HG03354 (cell line): ENCODE measurements around the gene CCSER1.
A peak's percentile ranks its signal among the peaks of the same experiment; 100 is the strongest.

Experiments used
- ATAC-seq: cut with Tn5 transposase; IDR thresholded peaks from one replicate; pipeline ENCODE4 v1.9.1; 2021; ENCODE audit warnings: mild to moderate bottlenecking; ENCODE audit not compliant: unreplicated experiment, poor library complexity, severe bottlenecking

Gene CCSER1

DNA sequence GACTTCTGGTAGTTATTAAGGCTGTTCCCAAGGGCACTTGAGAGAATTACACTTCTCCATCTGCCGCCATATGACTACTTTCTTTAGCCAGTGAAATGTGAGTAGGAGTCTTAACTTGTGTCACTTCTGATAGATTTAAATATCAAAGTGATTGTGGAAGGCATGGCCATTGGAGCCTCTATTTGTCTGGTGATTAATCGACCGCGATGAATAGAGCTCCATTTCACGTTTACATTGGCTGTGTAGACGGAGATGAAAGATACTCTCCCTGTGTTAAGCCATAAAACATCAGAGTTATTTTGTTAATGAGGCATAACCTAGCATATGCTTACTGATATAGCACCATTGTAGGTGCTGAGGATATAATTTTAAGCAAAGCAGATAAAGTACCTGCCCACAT, 852.4 kb downstream of the CCSER1 start:
- no peak for ATAC-seq

DNA sequence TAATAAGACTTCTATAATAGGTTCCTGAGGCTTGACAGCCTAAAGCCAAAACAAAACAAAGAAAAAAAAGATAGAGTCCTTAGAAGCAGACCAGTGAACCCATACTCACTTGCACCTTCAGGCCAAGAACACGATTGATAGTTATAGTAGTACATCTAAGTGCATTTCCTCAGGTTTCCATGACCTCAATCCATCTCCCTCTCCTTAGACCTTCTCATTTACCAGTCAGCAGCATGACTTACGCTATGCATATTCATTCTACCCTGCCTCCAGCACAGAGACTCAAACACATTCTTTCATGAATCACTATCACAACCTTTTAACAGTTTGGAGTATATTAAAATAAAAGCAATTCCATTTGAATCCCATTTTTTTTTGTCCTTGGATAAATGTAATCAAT, 855.6 kb downstream of the CCSER1 start:
- ATAC-seq: no peak

- no peak for ATAC-seq
Observed at GRCh38 chr4:90990284-90990683, 863.1 kb downstream of the CCSER1 start.

DNA sequence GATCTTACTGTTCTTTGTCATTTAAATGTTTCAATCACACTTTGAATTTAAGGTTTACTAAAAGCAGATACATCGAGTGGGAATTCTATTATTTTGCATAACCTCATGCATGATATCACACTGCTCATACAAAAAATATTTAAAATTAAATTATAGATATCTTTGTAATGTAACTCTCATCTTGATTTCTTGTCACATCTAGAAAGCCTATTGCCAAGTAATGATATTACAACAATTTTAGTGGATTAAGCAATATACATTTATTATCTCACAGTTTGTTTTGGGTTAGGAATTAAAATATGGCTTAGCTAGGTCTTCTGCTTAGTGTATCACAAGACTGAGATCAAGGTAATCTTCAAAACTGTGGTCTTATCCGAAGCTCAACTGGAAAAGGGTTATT, 865.0 kb downstream of the CCSER1 start:
- no peak for ATAC-seq

- no peak for ATAC-seq
Observed at GRCh38 chr4:90994851-90995574, 867.8 kb downstream of the CCSER1 start.

- ATAC-seq: no peak
Observed at GRCh38 chr4:90995996-90996395, 868.8 kb downstream of the CCSER1 start.

DNA sequence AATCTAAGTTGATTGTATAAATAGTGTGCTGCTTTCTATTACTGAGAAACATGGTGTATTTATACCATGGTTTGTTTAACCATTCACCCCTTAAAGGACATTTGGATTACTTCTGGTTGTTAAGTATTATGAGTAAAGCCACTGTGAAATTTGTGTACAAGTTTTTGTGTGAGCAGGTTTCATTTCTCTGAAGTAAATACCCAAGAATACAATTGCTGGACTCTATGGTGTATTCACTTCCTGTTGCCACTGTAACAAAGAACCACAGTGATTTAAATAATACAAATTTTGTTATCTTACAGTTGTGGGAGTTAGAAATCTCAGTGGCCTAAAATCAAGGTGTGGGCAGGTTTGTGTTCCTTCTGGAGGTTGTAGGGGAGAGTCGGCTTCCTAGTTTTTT, 869.6 kb downstream of the CCSER1 start:
- peak; percentile 75 for ATAC-seq

DNA sequence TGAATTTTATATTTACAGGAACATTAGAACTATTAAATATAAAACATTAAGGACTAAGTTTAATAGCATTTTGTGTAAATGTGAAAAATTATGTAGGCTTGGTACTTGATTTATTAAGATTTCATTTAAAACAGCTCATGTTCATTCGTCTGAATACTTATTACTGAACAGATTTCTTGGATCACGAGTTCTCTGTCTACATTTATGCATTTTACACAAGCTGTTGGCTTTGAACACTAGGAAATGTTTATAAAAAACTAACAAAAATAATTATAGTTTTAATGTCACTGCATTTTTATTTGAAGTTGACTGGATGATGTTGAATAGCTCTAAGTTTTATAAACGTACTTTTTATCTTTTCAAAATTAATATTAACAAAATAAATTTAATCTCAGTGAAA, 888.7 kb downstream of the CCSER1 start:
- no peak for ATAC-seq

GRCh38 chr4:91019513-91019912, 892.3 kb downstream of the CCSER1 start:
- ATAC-seq: no peak

DNA sequence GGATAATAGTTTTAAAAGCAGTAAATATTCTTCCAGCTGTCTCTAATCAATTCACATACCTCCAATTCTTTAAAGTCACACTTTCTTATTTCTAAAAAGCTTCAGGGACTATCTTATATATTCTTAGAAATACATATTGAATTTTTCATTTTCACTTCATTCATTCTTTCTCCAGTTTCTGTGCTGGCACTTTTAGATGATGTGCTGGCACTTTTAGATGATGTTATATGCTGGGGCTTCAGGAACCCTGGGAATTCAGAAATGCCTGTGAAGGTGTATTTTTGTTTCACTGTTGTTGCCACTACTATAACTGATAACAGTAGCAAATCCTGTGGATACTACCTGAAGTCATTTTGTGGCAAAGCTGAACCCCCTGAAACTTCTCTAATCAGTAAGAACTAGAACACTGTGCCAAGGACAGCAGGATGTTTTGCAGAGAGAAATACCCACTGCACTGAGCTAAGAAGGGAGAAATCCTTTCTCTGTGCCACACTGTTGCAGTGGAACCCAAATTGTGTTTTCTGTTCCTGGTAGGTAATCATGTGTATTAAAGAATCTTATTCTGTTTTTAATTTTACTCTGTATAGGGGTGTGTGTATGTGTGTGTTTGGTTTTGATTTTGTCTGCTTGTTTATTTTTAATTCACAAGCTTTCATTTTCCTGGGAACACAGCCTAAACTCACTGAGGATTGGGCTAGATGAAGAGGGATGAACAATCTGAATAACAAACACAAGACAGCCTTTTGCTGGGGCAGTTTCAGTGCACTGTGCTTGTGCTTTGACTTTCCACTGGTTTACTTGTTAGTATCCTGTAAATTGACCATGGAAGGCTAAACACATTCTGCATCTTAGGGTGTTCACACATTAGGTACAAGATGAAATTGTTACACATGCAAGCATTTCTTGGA, 898.3 kb downstream of the CCSER1 start:
- no peak for ATAC-seq

DNA sequence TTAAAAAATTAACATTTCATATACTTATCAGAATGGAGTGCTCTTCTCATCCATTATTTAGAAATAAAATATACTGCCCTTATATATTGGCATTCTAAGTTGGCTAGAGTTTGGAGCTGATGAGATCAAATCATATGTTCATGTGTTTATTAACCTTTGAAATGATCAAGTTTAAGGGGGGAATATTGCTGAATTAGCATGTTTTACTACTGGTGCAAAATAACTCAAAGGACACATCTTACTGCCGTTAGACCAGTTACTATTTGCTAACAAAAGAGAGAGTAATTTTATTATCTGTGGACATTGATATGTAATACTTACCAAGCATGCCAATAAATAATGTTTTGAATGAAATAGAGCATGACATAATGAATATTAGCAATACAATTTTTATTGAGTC, 901.0 kb downstream of the CCSER1 start:
- no peak for ATAC-seq

GRCh38 chr4:91031761-91032160, 904.6 kb downstream of the CCSER1 start:
- ATAC-seq: no peak

DNA sequence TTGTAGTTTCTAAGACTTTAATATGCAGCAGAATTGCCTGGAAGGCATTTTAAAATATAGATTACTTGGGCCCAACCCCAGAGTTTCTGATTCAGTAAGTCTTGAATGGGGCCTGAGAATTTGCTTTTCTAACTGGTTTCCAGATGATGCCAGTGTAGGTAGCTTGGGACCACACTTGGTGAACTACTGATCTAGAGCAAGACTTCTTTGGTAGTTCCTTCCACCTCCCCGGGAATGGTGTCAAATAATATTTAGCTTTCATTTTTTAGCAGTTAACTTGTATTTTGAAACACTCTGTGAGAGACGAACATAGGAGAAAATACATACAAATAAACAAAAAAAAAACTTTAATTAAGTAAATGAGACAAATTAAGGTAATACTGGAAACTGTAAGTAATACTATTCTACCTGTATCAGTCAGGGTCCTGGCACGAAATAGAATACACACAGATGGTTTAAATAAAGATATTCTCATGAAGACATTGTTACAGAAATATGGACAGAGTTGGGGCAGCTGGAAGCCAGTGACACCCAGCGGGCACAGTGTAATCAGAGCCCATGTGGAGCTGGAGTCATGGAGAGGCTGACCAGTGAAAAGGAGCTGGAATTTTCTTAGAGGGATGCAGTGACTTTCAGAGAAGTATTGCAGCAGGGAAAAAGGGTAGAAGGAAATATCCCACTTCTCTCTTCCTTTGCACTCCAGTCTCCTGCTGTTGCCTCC, 905.7 kb downstream of the CCSER1 start:
- no peak for ATAC-seq

DNA sequence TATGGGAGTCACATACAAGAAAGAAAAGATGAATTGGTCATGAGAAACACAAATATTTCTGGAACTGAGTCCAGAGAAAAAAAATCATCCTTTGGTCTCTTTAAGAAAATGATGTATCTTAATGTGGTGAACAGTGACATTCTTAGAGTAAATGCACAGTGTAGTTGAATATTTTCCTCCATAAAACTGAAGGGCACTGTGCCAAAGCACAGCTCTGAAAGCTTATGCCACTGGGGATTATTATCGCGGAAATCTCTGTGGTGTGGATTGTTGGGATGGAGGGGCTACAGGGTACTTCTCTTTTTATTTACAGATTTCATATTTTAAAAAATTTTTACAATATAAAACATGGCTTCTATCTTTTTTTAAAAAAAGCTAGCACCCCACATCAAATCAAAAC, 908.1 kb downstream of the CCSER1 start:
- ATAC-seq: no peak

DNA sequence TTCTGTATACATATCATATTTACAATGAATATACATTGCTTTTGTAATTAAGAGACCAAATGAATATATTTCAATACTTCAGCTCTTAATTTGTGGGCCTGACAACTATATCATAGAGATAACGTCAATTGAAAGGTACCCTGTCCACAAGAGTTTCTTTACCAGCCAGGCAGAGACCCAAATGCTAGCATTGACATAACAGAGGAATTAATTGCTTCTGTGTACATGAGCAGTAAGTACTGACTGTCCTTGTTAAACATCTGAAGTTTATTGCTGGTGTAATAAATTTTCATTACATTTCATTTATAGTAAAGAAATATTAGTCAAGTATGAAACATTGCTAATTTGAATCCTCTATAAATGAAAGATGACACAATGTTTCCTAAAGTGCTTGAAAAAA, 910.8 kb downstream of the CCSER1 start:
- no peak for ATAC-seq

DNA sequence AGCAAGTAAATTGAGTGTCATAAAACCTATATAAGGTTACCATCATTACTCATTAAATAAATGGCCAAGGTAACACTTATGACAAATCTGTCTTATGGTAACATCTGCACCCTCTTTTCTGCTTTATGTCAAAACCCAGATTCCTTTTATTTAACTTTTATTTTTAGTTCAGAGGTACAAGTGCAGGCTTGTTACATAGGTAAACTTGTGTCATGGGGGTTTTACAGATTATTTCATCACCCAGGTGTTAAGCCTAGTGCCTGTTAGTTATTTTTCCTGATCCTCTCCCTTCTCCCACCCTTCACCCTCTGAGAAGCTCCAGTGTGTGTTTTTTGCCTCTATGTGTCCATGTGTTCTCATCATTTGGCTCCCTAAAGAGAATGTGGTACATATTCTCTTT, 930.7 kb downstream of the CCSER1 start:
- no peak for ATAC-seq

GRCh38 chr4:91058345-91058744, 931.2 kb downstream of the CCSER1 start:
- ATAC-seq: no peak

DNA sequence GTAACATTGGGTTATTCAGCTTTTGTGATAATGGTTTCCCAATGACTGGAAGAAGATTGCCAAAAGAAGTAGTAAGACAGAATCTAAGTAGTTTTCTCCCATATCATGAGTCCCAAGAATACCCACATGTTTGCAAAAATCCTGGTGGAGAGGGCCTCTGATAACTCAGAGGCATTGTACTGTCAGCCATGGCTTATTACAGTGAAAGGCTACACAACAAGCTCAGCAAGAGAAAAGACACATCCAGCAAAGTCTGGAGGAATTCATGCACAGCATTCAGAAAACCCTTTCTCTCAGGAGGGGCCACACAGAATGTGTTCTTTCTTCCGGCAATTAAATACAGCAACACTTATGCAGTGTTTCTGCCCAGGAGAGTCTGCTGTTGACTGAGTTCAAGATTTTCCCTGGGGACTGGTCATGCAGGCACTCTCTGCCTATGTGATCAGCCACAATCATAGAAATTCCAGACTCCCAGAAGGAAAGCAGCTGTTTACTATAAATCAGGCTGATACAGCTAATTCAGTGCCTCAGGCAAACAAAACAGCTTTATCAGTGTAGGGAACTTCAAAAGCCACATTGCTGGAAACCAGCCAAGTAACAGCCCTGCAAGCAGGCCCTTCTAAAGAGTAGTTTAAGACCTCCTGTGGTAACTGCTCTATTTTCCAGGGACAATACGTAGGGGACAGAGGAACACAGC, 937.1 kb downstream of the CCSER1 start:
- ATAC-seq: no peak

DNA sequence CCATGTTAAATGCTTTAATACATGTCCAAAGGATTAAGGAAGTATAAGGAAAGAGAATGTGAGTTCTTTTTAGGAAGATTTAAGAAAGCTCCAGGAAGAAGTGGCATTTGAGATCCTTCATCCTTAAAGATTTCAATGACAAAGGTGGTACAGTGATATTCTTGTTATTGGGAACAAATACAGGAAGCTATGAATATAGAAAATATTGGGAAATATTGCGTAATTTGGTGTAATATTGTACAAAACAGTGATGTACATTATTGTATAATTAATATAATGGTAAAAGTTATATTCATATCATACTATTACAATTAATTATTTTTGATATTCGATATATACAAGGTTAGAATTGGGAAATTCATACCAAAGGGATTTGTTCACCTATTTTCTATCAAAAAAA, 937.9 kb downstream of the CCSER1 start:
- no peak for ATAC-seq

GRCh38 chr4:91070736-91071135, 943.5 kb downstream of the CCSER1 start:
- no peak for ATAC-seq
